IPS-NIHi11 (cell line): ENCODE measurements around the gene ATG5.
"Not testable (repeated sequence)": the region's sequence is repeated elsewhere in the genome, so short reads cannot be mapped to it uniquely, and the experiment has no call there.

Source experiments
- DNase-seq: peaks from one replicate; pipeline ENCODE4 v3.0.0; 2012; ENCODE audit warnings: mixed read lengths, low spot score

ATG5 gene

DNA sequence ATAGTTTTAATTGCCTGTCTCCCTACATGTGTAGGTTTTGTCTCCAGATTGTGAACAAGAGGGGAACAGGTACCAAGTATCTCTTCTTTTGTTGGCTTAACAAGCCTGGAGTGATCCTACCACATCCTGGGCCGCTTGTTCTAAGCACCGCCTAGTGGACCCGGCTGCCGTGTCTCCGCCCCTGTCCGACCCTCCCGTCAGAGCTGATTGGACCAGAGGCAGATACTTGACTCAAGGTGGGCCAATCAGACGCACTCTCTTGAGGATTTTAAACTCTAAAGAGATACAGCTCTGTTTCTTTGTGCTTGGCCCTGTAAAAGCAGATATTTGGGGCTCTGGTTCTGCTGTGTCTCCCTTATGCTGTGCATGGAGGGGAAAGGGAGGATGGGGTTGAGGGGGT, 171.2 kb downstream of the ATG5 start:
- peak; percentile 41 for DNase-seq

DNA sequence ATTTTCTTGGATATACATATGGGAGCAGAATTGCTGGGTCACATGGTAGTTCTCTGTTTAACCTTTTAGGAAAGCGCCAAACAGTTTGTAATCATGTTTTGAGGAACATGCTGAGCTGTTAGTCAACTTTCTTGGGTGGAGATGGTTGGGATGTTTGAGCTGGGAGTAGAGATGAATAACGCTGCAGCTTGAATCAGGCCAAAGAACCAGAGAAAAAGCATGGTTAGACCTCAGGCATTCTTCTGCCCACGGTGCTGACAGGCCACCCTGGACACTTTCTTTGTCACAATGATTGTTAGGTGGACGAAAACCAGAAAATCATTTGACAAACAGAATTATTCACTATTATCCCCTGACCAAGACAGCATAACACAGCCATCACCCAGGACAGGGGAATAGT, 172.6 kb downstream of the ATG5 start:
- no peak for DNase-seq

GRCh38 chr6:106152476-106152875, 173.1 kb downstream of the ATG5 start:
- DNase-seq, result not testable (repeated sequence)

DNA sequence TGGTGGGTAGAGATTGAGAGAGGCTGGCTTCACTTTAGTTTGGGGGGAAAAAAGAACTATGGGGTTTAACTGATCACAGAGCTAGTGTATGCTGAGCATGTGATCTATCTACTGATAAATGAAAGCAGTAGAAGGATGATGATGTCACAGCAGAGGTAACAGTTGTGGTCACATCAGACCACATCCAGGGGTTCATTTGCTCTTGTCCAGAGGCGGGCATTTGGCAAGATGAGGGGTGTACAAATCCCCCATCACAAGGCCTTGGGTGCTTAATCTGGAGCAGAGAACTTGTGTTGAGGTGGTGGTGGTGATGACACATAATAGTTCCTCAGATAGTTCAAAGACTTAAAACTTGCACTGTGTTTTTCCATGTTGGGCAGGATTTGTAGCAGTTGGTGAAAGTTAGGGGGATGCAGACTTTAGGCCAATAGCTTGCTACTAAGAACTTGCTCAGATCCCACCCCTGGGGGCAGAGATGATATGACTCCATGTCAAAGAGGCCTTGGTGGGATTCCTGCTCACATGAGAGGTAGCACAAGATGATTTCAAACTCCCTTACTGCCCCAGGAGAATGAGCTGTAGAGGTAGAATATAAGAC, 176.0 kb downstream of the ATG5 start:
- DNase-seq, result no peak

DNA sequence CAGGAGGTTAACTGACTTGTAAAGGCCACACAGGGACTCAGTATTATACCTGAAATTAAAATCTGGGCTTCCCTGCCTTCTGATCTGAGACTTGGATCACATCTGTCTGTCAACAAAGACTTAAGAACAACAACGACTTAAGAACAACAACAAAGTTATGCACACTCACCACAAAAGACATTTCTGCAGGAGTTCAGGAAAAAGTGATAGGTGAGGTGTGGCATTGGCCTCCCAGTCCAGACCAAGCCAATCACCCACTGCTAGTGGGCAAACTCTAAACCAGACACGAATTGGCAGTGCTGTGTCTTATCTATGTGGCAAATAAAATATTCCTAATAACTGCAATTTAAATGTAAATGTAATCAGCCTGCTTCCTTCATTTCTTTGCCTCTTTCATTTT, 178.1 kb downstream of the ATG5 start:
- no peak for DNase-seq

GRCh38 chr6:106146852-106147351, 178.7 kb downstream of the ATG5 start:
- DNase-seq, result no peak

GRCh38 chr6:106145741-106146227, 179.8 kb downstream of the ATG5 start:
- DNase-seq, result no peak

GRCh38 chr6:106145144-106145543, 180.4 kb downstream of the ATG5 start:
- no peak for DNase-seq

GRCh38 chr6:106143665-106144064, 181.9 kb downstream of the ATG5 start:
- DNase-seq, result no peak

DNA sequence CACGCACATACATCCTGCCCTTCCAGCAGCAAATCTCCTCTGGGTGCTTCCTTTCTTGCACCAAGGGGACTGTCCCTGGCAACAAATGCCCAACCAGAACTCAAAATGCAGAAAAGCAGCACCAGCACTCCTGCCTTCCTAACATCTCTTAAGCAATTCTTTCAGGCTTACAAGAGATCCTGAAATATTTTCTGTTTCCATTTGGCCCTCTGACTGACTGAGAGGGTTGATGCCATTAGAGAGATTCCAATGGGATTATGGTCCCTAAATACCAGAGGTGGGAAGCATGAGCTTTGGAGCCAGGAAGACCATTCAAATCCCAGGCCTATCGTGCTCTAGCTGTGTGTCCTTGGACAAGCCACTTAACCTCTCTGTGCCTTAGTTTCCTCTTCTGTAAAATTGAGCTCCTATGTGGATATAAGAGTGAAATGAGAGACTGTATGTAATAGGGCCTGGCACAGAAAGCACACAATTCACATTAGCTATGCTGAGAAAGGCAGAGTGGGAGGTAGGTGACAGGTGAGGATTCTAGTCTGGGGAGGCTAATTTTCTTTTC, 182.6 kb downstream of the ATG5 start:
- no peak for DNase-seq

DNA sequence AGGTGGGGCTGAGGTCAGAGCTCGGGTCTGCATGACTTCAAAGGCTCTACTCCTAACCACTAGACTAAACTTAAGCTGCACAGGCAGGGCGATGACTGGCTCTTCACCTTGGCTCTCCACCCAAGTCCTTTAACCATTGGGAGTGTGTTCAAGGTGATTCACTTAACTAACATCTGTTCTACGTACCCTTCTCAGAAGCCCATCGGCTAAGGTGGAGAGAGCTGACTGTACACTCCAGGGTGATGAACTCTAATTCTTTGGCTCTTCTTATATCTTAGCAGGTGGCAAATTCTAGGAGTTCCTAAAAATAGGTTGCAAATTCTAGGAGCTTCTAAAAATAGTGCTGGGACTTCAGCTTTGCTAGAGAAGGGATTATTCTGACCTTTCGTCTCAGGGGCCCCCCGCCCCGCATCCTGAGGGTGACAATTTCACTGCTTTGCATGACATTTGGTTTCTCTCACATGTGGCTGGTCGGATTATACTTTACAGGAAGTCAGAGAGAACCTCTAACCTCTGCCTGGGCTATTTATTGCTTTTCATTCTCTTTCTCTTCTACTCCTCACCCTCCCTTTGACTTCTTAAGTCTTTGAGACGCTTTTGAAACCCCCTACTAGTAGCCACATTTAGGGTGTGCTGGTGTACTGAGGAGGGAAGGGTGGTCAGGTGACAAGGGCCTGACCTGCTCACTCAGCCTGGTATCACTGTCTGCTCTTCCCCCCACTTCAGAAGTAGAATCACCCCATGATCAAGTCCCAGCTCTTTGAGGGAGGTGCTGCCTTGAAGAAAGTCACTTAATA, 183.9 kb downstream of the ATG5 start:
- no peak for DNase-seq

DNA sequence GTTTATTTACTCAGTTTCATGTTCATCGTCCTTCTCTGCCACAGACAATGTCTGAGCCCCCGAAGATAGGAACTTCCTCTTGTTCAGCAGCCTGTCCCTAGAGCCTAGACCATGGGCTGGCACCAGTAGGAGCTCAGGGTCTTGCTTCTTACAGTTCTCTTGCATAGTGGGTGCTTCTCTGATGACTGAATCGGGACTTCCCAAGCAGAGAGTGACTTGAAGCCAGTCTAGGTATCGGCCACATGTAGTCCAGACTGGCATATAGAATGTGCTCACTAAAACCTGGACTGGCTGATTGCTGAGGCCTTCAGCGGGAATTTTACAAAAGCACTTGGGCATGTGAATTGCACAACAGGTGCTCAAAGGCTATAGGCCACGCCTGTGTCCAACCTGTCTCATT, 187.4 kb downstream of the ATG5 start:
- DNase-seq, result no peak

DNA sequence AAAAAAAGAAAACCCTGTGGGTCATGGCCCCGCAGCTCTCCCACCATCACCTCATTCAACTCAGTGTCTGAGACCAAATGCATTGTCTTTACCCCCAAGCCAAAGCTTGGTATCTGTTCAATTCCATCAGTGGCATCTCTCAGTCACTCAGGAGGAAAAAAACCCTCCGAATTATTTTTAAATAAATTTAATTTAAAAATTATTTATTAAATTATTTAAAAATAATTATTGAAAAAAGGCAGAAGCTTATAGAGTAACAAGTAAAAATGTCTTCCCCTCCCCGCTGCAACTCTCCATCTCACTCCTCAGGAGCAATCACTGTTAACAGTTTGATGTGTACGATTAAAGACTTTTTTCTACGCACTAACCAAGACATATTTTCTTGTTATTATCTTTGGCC, 188.7 kb downstream of the ATG5 start:
- DNase-seq, result no peak

DNA sequence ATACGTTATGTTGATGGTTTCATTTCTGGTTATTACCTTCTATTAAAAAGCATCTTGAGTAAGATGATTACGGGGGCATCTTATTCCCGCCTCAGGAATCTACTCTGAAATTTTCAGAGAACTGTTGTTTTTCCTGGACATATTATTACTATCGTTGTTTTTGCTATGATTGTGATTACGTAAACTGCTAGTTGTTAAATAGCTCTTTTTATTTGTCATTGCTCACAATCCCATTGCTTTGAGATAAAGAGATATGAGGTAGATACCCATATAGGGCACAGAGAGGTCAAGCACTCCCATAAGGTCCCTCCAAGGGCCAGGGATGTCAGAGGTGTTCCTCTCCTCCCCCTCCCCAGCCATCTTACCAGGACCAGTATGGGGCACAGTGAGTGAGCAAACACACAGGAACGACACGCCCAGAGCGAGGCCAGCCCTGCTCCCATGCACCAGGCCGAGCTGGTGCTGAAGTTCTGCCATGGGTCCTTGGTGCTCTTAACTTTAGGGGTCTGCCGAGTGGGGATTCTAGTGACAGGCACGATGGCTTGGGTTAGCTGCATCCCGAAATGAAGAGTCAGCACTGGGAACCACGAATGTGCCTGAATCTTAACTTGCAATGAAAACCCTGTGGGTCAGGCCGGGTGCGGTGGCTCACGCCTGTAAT, 189.5 kb downstream of the ATG5 start:
- no peak for DNase-seq

DNA sequence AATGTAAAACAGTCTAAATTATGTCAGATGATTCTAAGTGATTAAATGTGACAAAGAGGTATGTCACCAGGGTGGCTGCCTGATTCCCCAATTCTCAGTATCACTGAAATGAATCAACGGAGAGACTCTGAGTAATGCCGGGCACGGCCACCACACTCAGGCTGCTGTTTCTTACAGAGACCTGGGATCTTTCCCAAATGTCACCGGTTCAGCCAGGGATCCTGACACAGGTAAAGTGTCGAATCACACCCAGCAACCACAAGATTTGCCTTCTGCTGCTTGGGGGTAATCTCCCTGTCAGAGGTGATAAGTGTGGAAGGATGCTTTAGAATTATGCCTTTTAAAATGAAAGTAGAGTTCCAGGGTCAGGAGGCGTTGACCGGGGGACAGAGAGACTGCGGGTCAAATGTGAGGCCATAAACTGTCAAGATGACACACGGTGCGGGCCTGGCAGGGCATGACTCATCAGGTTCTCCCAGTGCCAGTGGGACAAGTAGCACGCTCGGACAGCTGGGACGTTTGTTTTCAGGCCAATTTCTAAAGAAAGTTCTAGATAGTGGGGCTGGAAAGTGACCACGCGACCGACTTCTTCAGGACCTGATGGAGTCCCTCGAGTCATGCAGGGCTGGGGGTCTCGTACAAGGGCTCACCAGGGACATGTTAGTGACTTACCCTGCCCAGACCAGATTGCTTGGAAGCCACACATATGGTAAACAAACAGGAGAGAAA, 190.5 kb downstream of the ATG5 start:
- no peak for DNase-seq
